Fibroblast of mammary gland (primary cell): ENCODE data around the gene CSGALNACT2.

Experiments
- DNase-seq: peaks from one replicate; pipeline ENCODE4 v3.0.0-alpha.2; 2010; ENCODE audit warnings: low read depth
- H3K4me3 ChIP-seq: 2 replicates; pipeline ENCODE4 v1.5.1; 2011; ENCODE audit warnings: low read depth, mild to moderate bottlenecking, low read length, moderate library complexity; ENCODE audit not compliant: control insufficient read depth
- CTCF ChIP-seq: conservative IDR thresholded peaks from 2 replicates; pipeline ENCODE4 v1.5.1; 2011; ENCODE audit warnings: low read depth, low read length, inconsistent platforms; ENCODE audit not compliant: control insufficient read depth, insufficient read depth

Gene CSGALNACT2

GRCh38 chr10:43122096-43122495 lies 16.1 kb upstream of the CSGALNACT2 start:
- TF ChIP-seq CTCF = no peak
- DNase-seq = no peak
- no peak overlapping the region for H3K4me3 ChIP-seq

GRCh38 chr10:43122826-43123225 lies 15.4 kb upstream of the CSGALNACT2 start:
- no peak for TF ChIP-seq CTCF
- H3K4me3 ChIP-seq = no peak overlapping the region
- no peak for DNase-seq

GRCh38 chr10:43123361-43124093 lies 14.7 kb upstream of the CSGALNACT2 start:
- TF ChIP-seq CTCF = no peak
- DNase-seq = no peak
- H3K4me3 ChIP-seq = no peak overlapping the region

GRCh38 chr10:43124094-43124521 lies 14.1 kb upstream of the CSGALNACT2 start:
- TF ChIP-seq CTCF = no peak

GRCh38 chr10:43124574-43125273 lies 13.5 kb upstream of the CSGALNACT2 start:
- no peak for TF ChIP-seq CTCF
- no peak for DNase-seq
- no peak overlapping the region for H3K4me3 ChIP-seq

More at GRCh38 chr10:43124094-43124521, 14.1 kb upstream of the CSGALNACT2 start:
- no peak overlapping the region for H3K4me3 ChIP-seq
- no peak for DNase-seq

GRCh38 chr10:43125274-43125845 lies 12.9 kb upstream of the CSGALNACT2 start:
- DNase-seq = no peak
- no peak overlapping the region for H3K4me3 ChIP-seq
- no peak for TF ChIP-seq CTCF
